Left forelimb (tissue), 1 donor: Measurements from ENCODE around the gene FUCA2.
"Not testable (repeated sequence)": the region's sequence is repeated elsewhere in the genome, so short reads cannot be mapped to it uniquely, and the experiment has no call there.

ENCODE experiments used
- DNase-seq: peaks from one replicate; pipeline ENCODE4 v3.0.0-alpha.2; 2018; ENCODE audit warnings: low spot score

FUCA2 gene

GRCh38 chr6:143536461-143536865 is 24.9 kb upstream of the FUCA2 start:
- DNase-seq, result peak; percentile 76

- DNase-seq, result no peak
Observed at GRCh38 chr6:143535189-143535614, 23.7 kb upstream of the FUCA2 start.

GRCh38 chr6:143531720-143532499 is 20.4 kb upstream of the FUCA2 start:
- no peak for DNase-seq

- DNase-seq, result no peak
Observed at GRCh38 chr6:143529095-143529494, 17.6 kb upstream of the FUCA2 start.

- no peak for DNase-seq
Observed at GRCh38 chr6:143528164-143528811, 16.8 kb upstream of the FUCA2 start.

GRCh38 chr6:143527677-143528076 is 16.2 kb upstream of the FUCA2 start:
- DNase-seq, result no peak

GRCh38 chr6:143525356-143525755 is 13.8 kb upstream of the FUCA2 start:
- DNase-seq, result no peak

GRCh38 chr6:143522039-143522600 is 10.6 kb upstream of the FUCA2 start:
- DNase-seq, result no peak

- DNase-seq, result no peak
Observed at GRCh38 chr6:143517447-143517773, 5.9 kb upstream of the FUCA2 start.

- DNase-seq, result no peak
Observed at GRCh38 chr6:143516690-143517446, 5.3 kb upstream of the FUCA2 start.

- DNase-seq, result no peak
Observed at GRCh38 chr6:143515766-143516355, 4.3 kb upstream of the FUCA2 start.

- DNase-seq, result no peak
Observed at GRCh38 chr6:143515061-143515760, 3.7 kb upstream of the FUCA2 start.

GRCh38 chr6:143513410-143513809 is 1.9 kb upstream of the FUCA2 start:
- no peak for DNase-seq

GRCh38 chr6:143510326-143510725 is 1.2 kb downstream of the FUCA2 start:
- DNase-seq, result not testable (repeated sequence)

GRCh38 chr6:143507358-143508145 is 4.0 kb downstream of the FUCA2 start:
- DNase-seq, result no peak

- DNase-seq, result no peak
Observed at GRCh38 chr6:143506620-143507019, 4.9 kb downstream of the FUCA2 start.

- DNase-seq, result no peak
Observed at GRCh38 chr6:143506199-143506598, 5.3 kb downstream of the FUCA2 start.

GRCh38 chr6:143505537-143505936 is 6.0 kb downstream of the FUCA2 start:
- no peak for DNase-seq

GRCh38 chr6:143505111-143505510 is 6.4 kb downstream of the FUCA2 start:
- DNase-seq, result no peak

GRCh38 chr6:143504369-143504768 is 7.2 kb downstream of the FUCA2 start:
- no peak for DNase-seq

- no peak for DNase-seq
Observed at GRCh38 chr6:143501851-143502250, 9.7 kb downstream of the FUCA2 start.
